K562 (cell line): ENCODE data around the gene DEFB113. TPM values are rescaled to one million over a fixed set of nuclear protein-coding genes. Genes with fewer than 3 reads are reported as not detected.
A peak's percentile ranks its signal among the peaks of the same experiment; 100 is the strongest.

Experiments
- ATAC-seq: fragments of 200-7000 bp; cut with Tn5 transposase; 3 replicates; pipeline ENCODE4 v1.9.1; 2020; ENCODE audit warnings: moderate library complexity
- Bru-seq: library from RNA; stranded (reverse); fragments of 400-500 nt; gene quantifications from one replicate; lab custom pipeline; 2021; lab: Mats Ljungman, UMichigan
- BruChase-seq, 2 experiments: library from RNA; stranded (reverse); fragments of 400-500 nt; gene quantifications; one replicate each; lab custom pipeline; 2021; lab: Mats Ljungman, UMichigan
- BruUV-seq: library from RNA; stranded (reverse); fragments of 400-500 nt; replicated peaks from 2 replicates; lab custom pipeline; 2021; lab: Mats Ljungman, UMichigan
- CTCF ChIA-PET: fragments of 300-600 bp; formaldehyde crosslinking; extraction: SDS; loops from one replicate; lab custom pipeline; 2021; ENCODE audit warnings: low intra/inter-chr PET ratio; lab: Yijun Ruan, JAX
- POLR2A ChIA-PET: fragments of 300-600, 350-650 bp; sonication (Branson Sonifier 250); formaldehyde crosslinking; extraction: SDS; loops from one replicate; lab custom pipeline; 2021; ENCODE audit warnings: antibody characterized with exemption, inconsistent platforms; lab: Yijun Ruan, JAX
- DNase-seq, 4 experiments: peaks; one replicate each; pipeline versions ENCODE4 v3.0.0 to v3.0.0-alpha.2; 2011 to 2018; ENCODE audit warnings: low spot score in 3 of 4, mixed read lengths in 3 of 4; ENCODE audit errors: extremely low read depth in 1 of 4
- FAIRE-seq: peaks from 2 replicates; lab custom pipeline; 2011; peaks lifted over from hg19 to GRCh38; lab: Jason Lieb, UNC
- H2AFZ ChIP-seq: 2 replicates; pipeline ENCODE4 v1.6.0; 2011; ENCODE audit warnings: low read depth, low read length, control low read depth, inconsistent platforms
- H3K27ac ChIP-seq: fragments of 200-600 bp; 3 replicates; pipeline ENCODE4 v1.8.0; 2011; ENCODE audit warnings: low read depth, mild to moderate bottlenecking, control low read depth, inconsistent platforms, low read length, moderate library complexity, mixed read lengths; ENCODE audit errors: extremely low read depth
- H3K27me3 ChIP-seq, 2 experiments: fragments of 300-600 bp in 1 of 2; 2 replicates in 1 of 2; 3 replicates in 1 of 2; pipeline versions ENCODE4 v1.6.0 to v1.8.0; 2011; ENCODE audit warnings: inconsistent platforms in 2 of 2, low read length in 2 of 2, mild to moderate bottlenecking in 1 of 2, mixed read lengths in 1 of 2, moderate library complexity in 1 of 2; ENCODE audit not compliant: control insufficient read depth in 2 of 2, insufficient read depth in 2 of 2
- H3K36me3 ChIP-seq: fragments of 300-600 bp; 3 replicates; pipeline ENCODE4 v1.8.0; 2011; ENCODE audit warnings: mild to moderate bottlenecking, low read length, inconsistent platforms; ENCODE audit not compliant: control insufficient read depth, insufficient read depth
- H3K4me1 ChIP-seq, 2 experiments: fragments of 200-600 bp in 1 of 2; replicated peaks in 1 of 2; 2 replicates in 1 of 2; 3 replicates in 1 of 2; pipeline versions ENCODE4 v1.5.1 to v1.8.0; 2011; ENCODE audit warnings: inconsistent platforms in 2 of 2, low read length in 2 of 2, mild to moderate bottlenecking in 1 of 2, mixed read lengths in 1 of 2, moderate library complexity in 1 of 2; ENCODE audit not compliant: control insufficient read depth in 2 of 2, insufficient read depth in 2 of 2
- H3K4me2 ChIP-seq: 2 replicates; pipeline ENCODE4 v1.6.1; 2011; ENCODE audit warnings: low read length, control low read depth, inconsistent platforms, mixed read lengths; ENCODE audit not compliant: insufficient read depth
- H3K4me3 ChIP-seq: fragments of 200-600 bp; sonication (generic), shearing (Covaris generic); 2 replicates; pipeline ENCODE4 v1.5.1; 2016; ENCODE audit warnings: control low read depth, inconsistent platforms
- H3K79me2 ChIP-seq: fragments of 200-600 bp; 3 replicates; pipeline ENCODE4 v1.8.0; 2011; ENCODE audit warnings: low read length, inconsistent platforms; ENCODE audit not compliant: control insufficient read depth, insufficient read depth
- H3K9ac ChIP-seq, 2 experiments: 2 replicates each; pipeline versions ENCODE4 v1.6.0 to v1.6.1; 2011; ENCODE audit warnings: low read depth in 2 of 2, low read length in 2 of 2, control low read depth in 1 of 2, inconsistent platforms in 1 of 2, mild to moderate bottlenecking in 1 of 2, mixed read lengths in 1 of 2; ENCODE audit not compliant: insufficient read depth in 1 of 2
- H3K9me1 ChIP-seq: one replicate; pipeline ENCODE4 v1.6.0; 2011; ENCODE audit warnings: inconsistent platforms, mild to moderate bottlenecking, low read length, moderate library complexity; ENCODE audit not compliant: control insufficient read depth, insufficient read depth
- H3K9me3 ChIP-seq: replicated peaks from 2 replicates; pipeline ENCODE4 v1.5.1; 2011; ENCODE audit warnings: low read depth, low read length, inconsistent platforms; ENCODE audit not compliant: control insufficient read depth, insufficient read depth
- H4K20me1 ChIP-seq: replicated peaks from 2 replicates; pipeline ENCODE4 v1.6.1; 2011; ENCODE audit warnings: low read length, inconsistent platforms, mixed read lengths; ENCODE audit not compliant: control insufficient read depth, insufficient read depth
- SP1 ChIP-seq: sonication (generic); formaldehyde crosslinking; IDR thresholded peaks from 2 replicates; pipeline ENCODE4 v1.8.1; 2022; ENCODE audit warnings: mild to moderate bottlenecking, missing genetic modification reagents
- THRAP3 ChIP-seq: fragments of 450-650 bp; IDR thresholded peaks from 2 replicates; pipeline ENCODE4 v1.6.1; 2016; ENCODE audit warnings: mild to moderate bottlenecking, inconsistent platforms, borderline replicate concordance
- ZNF316 ChIP-seq: fragments of 450-650 bp; IDR thresholded peaks from 2 replicates; pipeline ENCODE4 v1.6.1; 2016
- WGBS: fragments of 100-300 bp; shearing (Covaris generic); methylation state at CpG from one replicate; pipeline ENCODE4 v1.1.6; 2016; ENCODE audit warnings: low coverage, mixed read lengths; ENCODE audit not compliant: insufficient coverage; ENCODE audit errors: missing lambda C conversion rate; 5-methylcytosine and 5-hydroxymethylcytosine counted together
- in situ Hi-C: fragments of 300-500 bp; cut with MboI; formaldehyde crosslinking; loops from 4 replicates; pipeline ENCODE4 v1.15.0; 2018; ENCODE audit warnings: inconsistent platforms, mixed read lengths
- intact Hi-C: fragments of 100-400 bp; cut with micrococcal nuclease; formaldehyde crosslinking; loops from 2 replicates; pipeline ENCODE4 v1.14.2; 2022
- long read RNA-seq, 3 experiments: library from polyadenylated mRNA in 2 of 3; library from RNA in 1 of 3; unstranded in 2 of 3; stranded (forward) in 1 of 3; transcript quantifications; one replicate each; pipeline ENCODE4 v2.0.0, GENCODE V29; 2019 to 2022
- polyA minus RNA-seq, 3 experiments: library from RNA; depleted of rRNA, polyadenylated mRNA; stranded (reverse); fragments of >200 nt; gene quantifications; 2 replicates each; pipeline ENCODE4 v1.2.3, GENCODE V29; 2011
- polyA plus RNA-seq, 8 experiments: library from polyadenylated mRNA; depleted of rRNA in 4 of 8; stranded (reverse) in 5 of 8; unstranded in 3 of 8; fragments of >200 nt; fragmentation: Nextera tagmentation in 2 of 8; fragmentation: Illumina TruSeq in 1 of 8; extraction: Ambion mirVana in 2 of 8; extraction: Trizol in 1 of 8; gene quantifications; 2 replicates each; pipeline versions ENCODE4 v1.2.1 to v1.2.3, GENCODE V29; 2011 to 2014; ENCODE audit warnings: inconsistent platforms in 1 of 8, missing spikeins in 1 of 8
- total RNA-seq, 7 experiments: library from RNA; depleted of rRNA in 6 of 7; stranded (reverse); fragments of >200 nt in 6 of 7; fragmentation: Illumina TruSeq in 2 of 7; extraction: Trizol in 2 of 7; gene quantifications; 2 replicates each; pipeline versions ENCODE4 v1.2.1 to v1.2.3, GENCODE V29; 2011 to 2021; ENCODE audit warnings: low replicate concordance in 1 of 7
- TF ChIP-seq, protein P1 (sequence below): sonication (generic); formaldehyde crosslinking; IDR thresholded peaks from 2 replicates; pipeline ENCODE4 v1.9.0; 2022; ENCODE audit warnings: mild to moderate bottlenecking, missing genetic modification reagents
- TF ChIP-seq, protein P2 (sequence below), 3 experiments: IDR thresholded peaks in 2 of 3; conservative IDR thresholded peaks in 1 of 3; 2 replicates each; pipeline ENCODE4 v1.5.1; 2011 to 2012; ENCODE audit warnings: low read length in 3 of 3, mild to moderate bottlenecking in 3 of 3, control low read depth in 2 of 3, improper control_type of control experiment in 1 of 3, inconsistent platforms in 1 of 3, low read depth in 1 of 3, mixed read lengths in 1 of 3, moderate library complexity in 1 of 3; ENCODE audit not compliant: insufficient read depth in 2 of 3

DEFB113 gene, protein sequence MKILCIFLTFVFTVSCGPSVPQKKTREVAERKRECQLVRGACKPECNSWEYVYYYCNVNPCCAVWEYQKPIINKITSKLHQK
- total RNA-seq (2011; cell fraction: chromatin; rRNA removed; ENCODE audit: low replicate concordance) = not detected in 2 replicates
- total RNA-seq (2011; cell fraction: nucleolus; rRNA removed) = not detected in 2 replicates
- not detected in 2 replicates for total RNA-seq (2011; cell fraction: nucleoplasm; rRNA removed)
- total RNA-seq (2014; rRNA removed) = not detected in 2 replicates
- not detected in 2 replicates for total RNA-seq (2014; rRNA removed; fragmentation: Illumina TruSeq; extraction: Trizol)
- not detected in 2 replicates for total RNA-seq (2015; rRNA removed; fragmentation: Illumina TruSeq; extraction: Trizol)
- total RNA-seq (2021) = not detected in 2 replicates
- polyA plus RNA-seq (2011; rRNA removed) = not detected in 2 replicates
- not detected in 2 replicates for polyA plus RNA-seq (2011; cell fraction: cytosol; rRNA removed)
- polyA plus RNA-seq (2011; cell fraction: nucleus; rRNA removed) = not detected in 2 replicates
- polyA plus RNA-seq (2012) = not detected in 2 replicates
- polyA plus RNA-seq (2014; fragmentation: Illumina TruSeq; extraction: Trizol) = not detected in 2 replicates
- not detected for polyA plus RNA-seq (2014; fragmentation: Nextera tagmentation; extraction: Ambion mirVana)
- not detected in 2 replicates for polyA plus RNA-seq (2014; rRNA removed)
- not detected in 2 replicates for polyA minus RNA-seq (2011; rRNA and poly(A)+ RNA removed)
- not detected in 2 replicates for polyA minus RNA-seq (2011; cell fraction: cytosol; rRNA and poly(A)+ RNA removed)
- not detected in 2 replicates for polyA minus RNA-seq (2011; cell fraction: nucleus; rRNA and poly(A)+ RNA removed)
- not detected for Bru-seq, nascent RNA
- not detected for BruChase-seq, experiment 1, labeled RNA remaining after a 2-hour chase
- not detected for BruChase-seq, experiment 2, labeled RNA remaining after a 6-hour chase
- long read RNA-seq, experiment 1 = 0 reads
- long read RNA-seq, experiment 2 = 0 reads
- long read RNA-seq, experiment 3 = 0 reads

DNA sequence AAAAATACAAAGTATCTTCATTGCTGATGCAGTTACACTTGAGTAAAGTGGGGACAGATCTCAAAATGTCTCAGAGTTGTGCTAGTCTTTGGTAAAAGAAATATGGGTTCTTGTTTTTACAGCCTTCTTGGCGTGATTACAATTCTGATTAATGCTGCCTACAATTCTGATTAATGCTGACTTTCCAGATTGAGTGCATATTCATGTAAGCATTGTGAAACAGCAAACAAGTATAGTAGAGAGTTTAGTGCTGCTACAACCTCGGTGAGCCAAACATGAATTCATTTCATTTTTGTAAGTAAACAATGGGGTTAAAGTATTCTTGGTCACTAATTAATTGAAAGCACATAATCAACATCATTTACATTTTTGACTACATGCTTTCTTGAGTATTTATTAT is at the start of gene DEFB113:
Gene DEFB113, minus strand, starts transcription at position 21 of the 400 bp plus-strand sequence. Its CDS starts 0 bp downstream, at position 21.
- Histone ChIP-seq H3K27me3 (no peaks in the 10 kb centered on the region), H3K9me3 (no peaks in the 10 kb centered on the region), H4K20me1 (no peaks in the 10 kb centered on the region), H3K4me2 (no peak within 1 kb of the TSS), H3K27ac (no peak within 1 kb of the TSS), H3K9me1 (no peaks in the 10 kb centered on the region), H3K4me1 (no peaks in the 10 kb centered on the region), H2AFZ (no peak within 1 kb of the TSS), H3K9ac (no peak within 1 kb of the TSS)
- FAIRE-seq = no peak
- POLR2A ChIA-PET = no interaction called here
- BruUV-seq = no TSS peak
- CTCF ChIA-PET = no interaction called here
- in situ Hi-C loops = no loop called here
- ATAC-seq = no peak
- no peak for DNase-seq
- TF ChIP-seq SP1 (CRISPR knock-in tag) (no peak), THRAP3 (no peak), ZNF316 (peak; percentile 21; the same call in 1 of the 2 replicates)
- TF ChIP-seq, protein P1, sequence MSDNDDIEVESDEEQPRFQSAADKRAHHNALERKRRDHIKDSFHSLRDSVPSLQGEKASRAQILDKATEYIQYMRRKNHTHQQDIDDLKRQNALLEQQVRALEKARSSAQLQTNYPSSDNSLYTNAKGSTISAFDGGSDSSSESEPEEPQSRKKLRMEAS (CRISPR knock-in tag) = no peak
- TF ChIP-seq, protein P2, sequence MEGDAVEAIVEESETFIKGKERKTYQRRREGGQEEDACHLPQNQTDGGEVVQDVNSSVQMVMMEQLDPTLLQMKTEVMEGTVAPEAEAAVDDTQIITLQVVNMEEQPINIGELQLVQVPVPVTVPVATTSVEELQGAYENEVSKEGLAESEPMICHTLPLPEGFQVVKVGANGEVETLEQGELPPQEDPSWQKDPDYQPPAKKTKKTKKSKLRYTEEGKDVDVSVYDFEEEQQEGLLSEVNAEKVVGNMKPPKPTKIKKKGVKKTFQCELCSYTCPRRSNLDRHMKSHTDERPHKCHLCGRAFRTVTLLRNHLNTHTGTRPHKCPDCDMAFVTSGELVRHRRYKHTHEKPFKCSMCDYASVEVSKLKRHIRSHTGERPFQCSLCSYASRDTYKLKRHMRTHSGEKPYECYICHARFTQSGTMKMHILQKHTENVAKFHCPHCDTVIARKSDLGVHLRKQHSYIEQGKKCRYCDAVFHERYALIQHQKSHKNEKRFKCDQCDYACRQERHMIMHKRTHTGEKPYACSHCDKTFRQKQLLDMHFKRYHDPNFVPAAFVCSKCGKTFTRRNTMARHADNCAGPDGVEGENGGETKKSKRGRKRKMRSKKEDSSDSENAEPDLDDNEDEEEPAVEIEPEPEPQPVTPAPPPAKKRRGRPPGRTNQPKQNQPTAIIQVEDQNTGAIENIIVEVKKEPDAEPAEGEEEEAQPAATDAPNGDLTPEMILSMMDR (IDR thresholded peaks at IDR 0.05 in 2 of 3, conservative IDR thresholded peaks at IDR 0.05 in 1 of 3; ENCODE audit: insufficient read depth in 2 of 3, low read depth in 1 of 3, low read length in 3 of 3) = no peak
- TF ChIP-seq, all 486 proteins: peak for 1
- H3K4me3 ChIP-seq = no peak within 1 kb of the TSS
- WGBS = 0% methylated on average over 2 of the region's 2 CpGs
- no peaks in the 10 kb centered on the region for H3K36me3 ChIP-seq
- no peaks in the 10 kb centered on the region for H3K79me2 ChIP-seq
- intact Hi-C loops = loop anchor here (5.0 kb wide), 1 partner anchor 47 kb away; no protein-coding TSS in a partner anchor
